Mononuclear cell (primary cell): ENCODE results near the gene CCR5. TPM values are rescaled to one million over a fixed set of nuclear protein-coding genes. Genes with fewer than 3 reads are reported as not detected.
A peak's percentile ranks its signal among the peaks of the same experiment; 100 is the strongest.
"Not testable (repeated sequence)": the region's sequence is repeated elsewhere in the genome, so short reads cannot be mapped to it uniquely, and the experiment has no call there.

ENCODE experiments used
- H3K27me3 ChIP-seq: 2 replicates; pipeline ENCODE4 v1.6.0; 2011; ENCODE audit warnings: low read length, control low read depth; ENCODE audit not compliant: insufficient read depth
- H3K4me1 ChIP-seq: 2 replicates; pipeline ENCODE4 v1.5.1; 2011; ENCODE audit warnings: mild to moderate bottlenecking, low read length, control low read depth; ENCODE audit not compliant: insufficient read depth
- H3K4me3 ChIP-seq: 2 replicates; pipeline ENCODE4 v1.5.1; 2011; ENCODE audit warnings: mild to moderate bottlenecking, low read length, moderate library complexity
- H3K9me3 ChIP-seq: 2 replicates; pipeline ENCODE4 v1.5.1; 2011; ENCODE audit warnings: low read depth, mild to moderate bottlenecking, control low read depth, low read length
- total RNA-seq: library from RNA; depleted of rRNA; stranded (reverse); fragments of >200 nt; gene quantifications from one replicate; pipeline ENCODE4 v1.2.3, GENCODE V29; 2012

Gene CCR5
- total RNA-seq, 1 donor, result 5.4 TPM

DNA sequence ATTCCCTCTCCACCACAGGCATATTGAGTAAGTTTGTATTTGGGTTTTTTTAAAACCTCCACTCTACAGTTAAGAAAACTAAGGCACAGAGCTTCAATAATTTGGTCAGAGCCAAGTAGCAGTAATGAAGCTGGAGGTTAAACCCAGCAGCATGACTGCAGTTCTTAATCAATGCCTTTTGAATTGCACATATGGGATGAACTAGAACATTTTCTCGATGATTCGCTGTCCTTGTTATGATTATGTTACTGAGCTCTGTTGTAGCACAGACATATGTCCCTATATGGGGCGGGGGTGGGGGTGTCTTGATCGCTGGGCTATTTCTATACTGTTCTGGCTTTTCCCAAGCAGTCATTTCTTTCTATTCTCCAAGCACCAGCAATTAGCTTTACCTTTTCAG lies 1.6 kb upstream of the CCR5 start:
- no peak overlapping the region for H3K4me3 ChIP-seq
- H3K9me3 ChIP-seq, result no peaks in the 10 kb centered on the region
- peaks cover 62% of the 10 kb centered on the region for H3K4me1 ChIP-seq
- H3K27me3 ChIP-seq, result no peaks in the 10 kb centered on the region

DNA sequence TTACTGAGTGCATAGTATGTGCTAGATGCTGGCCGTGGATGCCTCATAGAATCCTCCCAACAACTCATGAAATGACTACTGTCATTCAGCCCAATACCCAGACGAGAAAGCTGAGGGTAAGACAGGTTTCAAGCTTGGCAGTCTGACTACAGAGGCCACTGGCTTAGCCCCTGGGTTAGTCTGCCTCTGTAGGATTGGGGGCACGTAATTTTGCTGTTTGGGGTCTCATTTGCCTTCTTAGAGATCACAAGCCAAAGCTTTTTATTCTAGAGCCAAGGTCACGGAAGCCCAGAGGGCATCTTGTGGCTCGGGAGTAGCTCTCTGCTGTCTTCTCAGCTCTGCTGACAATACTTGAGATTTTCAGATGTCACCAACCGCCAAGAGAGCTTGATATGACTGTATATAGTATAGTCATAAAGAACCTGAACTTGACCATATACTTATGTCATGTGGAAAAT lies 1.0 kb upstream of the CCR5 start:
- Histone ChIP-seq H3K9me3 (no peaks in the 10 kb centered on the region), H3K27me3 (no peaks in the 10 kb centered on the region), H3K4me1 (peaks cover 60% of the 10 kb centered on the region), H3K4me3 (no peak overlapping the region)

DNA sequence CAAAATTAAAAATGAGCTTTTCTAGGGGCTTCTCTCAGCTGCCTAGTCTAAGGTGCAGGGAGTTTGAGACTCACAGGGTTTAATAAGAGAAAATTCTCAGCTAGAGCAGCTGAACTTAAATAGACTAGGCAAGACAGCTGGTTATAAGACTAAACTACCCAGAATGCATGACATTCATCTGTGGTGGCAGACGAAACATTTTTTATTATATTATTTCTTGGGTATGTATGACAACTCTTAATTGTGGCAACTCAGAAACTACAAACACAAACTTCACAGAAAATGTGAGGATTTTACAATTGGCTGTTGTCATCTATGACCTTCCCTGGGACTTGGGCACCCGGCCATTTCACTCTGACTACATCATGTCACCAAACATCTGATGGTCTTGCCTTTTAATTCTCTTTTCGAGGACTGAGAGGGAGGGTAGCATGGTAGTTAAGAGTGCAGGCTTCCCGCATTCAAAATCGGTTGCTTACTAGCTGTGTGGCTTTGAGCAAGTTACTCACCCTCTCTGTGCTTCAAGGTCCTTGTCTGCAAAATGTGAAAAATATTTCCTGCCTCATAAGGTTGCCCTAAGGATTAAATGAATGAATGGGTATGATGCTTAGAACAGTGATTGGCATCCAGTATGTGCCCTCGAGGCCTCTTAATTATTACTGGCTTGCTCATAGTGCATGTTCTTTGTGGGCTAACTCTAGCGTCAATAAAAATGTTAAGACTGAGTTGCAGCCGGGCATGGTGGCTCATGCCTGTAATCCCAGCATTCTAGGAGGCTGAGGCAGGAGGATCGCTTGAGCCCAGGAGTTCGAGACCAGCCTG lies 984 bp downstream of the CCR5 start:
- H3K4me3 ChIP-seq, result peak overlapping the region; percentile 25

DNA sequence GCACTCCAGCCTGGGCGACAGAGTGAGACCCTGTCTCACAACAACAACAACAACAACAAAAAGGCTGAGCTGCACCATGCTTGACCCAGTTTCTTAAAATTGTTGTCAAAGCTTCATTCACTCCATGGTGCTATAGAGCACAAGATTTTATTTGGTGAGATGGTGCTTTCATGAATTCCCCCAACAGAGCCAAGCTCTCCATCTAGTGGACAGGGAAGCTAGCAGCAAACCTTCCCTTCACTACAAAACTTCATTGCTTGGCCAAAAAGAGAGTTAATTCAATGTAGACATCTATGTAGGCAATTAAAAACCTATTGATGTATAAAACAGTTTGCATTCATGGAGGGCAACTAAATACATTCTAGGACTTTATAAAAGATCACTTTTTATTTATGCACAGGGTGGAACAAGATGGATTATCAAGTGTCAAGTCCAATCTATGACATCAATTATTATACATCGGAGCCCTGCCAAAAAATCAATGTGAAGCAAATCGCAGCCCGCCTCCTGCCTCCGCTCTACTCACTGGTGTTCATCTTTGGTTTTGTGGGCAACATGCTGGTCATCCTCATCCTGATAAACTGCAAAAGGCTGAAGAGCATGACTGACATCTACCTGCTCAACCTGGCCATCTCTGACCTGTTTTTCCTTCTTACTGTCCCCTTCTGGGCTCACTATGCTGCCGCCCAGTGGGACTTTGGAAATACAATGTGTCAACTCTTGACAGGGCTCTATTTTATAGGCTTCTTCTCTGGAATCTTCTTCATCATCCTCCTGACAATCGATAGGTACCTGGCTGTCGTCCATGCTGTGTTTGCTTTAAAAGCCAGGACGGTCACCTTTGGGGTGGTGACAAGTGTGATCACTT lies 2.0 kb downstream of the CCR5 start:
- H3K4me3 ChIP-seq, result no peak overlapping the region
- H3K4me1 ChIP-seq, result peaks cover 42% of the 10 kb centered on the region
- no peaks in the 10 kb centered on the region for H3K9me3 ChIP-seq
- H3K27me3 ChIP-seq, result no peaks in the 10 kb centered on the region

More for the DNA sequence above, 984 bp downstream of the CCR5 start:
- Histone ChIP-seq H3K4me1 (peaks cover 43% of the 10 kb centered on the region), H3K27me3 (no peaks in the 10 kb centered on the region), H3K9me3 (no peaks in the 10 kb centered on the region)

DNA sequence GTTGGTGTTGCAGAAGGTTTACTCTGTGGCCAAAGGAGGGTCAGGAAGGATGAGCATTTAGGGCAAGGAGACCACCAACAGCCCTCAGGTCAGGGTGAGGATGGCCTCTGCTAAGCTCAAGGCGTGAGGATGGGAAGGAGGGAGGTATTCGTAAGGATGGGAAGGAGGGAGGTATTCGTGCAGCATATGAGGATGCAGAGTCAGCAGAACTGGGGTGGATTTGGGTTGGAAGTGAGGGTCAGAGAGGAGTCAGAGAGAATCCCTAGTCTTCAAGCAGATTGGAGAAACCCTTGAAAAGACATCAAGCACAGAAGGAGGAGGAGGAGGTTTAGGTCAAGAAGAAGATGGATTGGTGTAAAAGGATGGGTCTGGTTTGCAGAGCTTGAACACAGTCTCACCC lies 4.0 kb downstream of the CCR5 start:
- no peaks in the 10 kb centered on the region for H3K9me3 ChIP-seq
- H3K4me1 ChIP-seq, result peaks cover 21% of the 10 kb centered on the region
- no peak overlapping the region for H3K4me3 ChIP-seq
- no peaks in the 10 kb centered on the region for H3K27me3 ChIP-seq

- H3K4me1 ChIP-seq, result peaks cover 21% of the 10 kb centered on the region
- H3K27me3 ChIP-seq, result no peaks in the 10 kb centered on the region
- H3K9me3 ChIP-seq, result no peaks in the 10 kb centered on the region
- no peak overlapping the region for H3K4me3 ChIP-seq
Observed at GRCh38 chr3:46375218-46375617, 4.5 kb downstream of the CCR5 start.

- Histone ChIP-seq H3K27me3 (no peaks in the 10 kb centered on the region), H3K4me1 (peaks cover 23% of the 10 kb centered on the region), H3K9me3 (no peaks in the 10 kb centered on the region), H3K4me3 (no peak overlapping the region)
Observed at GRCh38 chr3:46375814-46376213, 5.1 kb downstream of the CCR5 start.

DNA sequence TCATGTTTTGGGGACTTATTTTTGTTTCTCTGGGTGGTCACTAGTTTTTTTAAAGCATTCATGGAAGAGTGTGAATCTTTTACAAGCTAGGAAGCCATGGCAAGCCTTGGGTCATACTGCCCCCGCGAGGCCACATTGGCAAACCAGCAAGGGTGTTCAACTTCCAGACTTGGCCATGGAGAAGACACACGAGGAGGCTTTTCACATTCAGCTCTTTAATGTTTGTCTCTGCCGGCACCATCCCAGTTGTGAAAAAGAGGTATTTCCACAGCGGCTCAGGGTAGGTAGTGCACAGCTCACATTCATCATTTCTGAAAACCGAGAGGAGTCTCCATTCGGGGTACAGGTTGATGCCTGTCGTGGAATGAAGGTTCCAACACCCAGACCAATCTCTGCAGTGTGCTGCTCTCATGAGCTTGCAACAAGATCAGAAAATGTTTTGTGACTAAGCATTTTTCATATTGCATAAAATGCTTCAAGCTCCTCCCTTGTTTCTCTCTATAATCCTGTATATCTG lies 7.7 kb downstream of the CCR5 start:
- Histone ChIP-seq H3K27me3 (no peaks in the 10 kb centered on the region), H3K4me3 (no peak overlapping the region), H3K9me3 (no peaks in the 10 kb centered on the region), H3K4me1 (peaks cover 21% of the 10 kb centered on the region)

DNA sequence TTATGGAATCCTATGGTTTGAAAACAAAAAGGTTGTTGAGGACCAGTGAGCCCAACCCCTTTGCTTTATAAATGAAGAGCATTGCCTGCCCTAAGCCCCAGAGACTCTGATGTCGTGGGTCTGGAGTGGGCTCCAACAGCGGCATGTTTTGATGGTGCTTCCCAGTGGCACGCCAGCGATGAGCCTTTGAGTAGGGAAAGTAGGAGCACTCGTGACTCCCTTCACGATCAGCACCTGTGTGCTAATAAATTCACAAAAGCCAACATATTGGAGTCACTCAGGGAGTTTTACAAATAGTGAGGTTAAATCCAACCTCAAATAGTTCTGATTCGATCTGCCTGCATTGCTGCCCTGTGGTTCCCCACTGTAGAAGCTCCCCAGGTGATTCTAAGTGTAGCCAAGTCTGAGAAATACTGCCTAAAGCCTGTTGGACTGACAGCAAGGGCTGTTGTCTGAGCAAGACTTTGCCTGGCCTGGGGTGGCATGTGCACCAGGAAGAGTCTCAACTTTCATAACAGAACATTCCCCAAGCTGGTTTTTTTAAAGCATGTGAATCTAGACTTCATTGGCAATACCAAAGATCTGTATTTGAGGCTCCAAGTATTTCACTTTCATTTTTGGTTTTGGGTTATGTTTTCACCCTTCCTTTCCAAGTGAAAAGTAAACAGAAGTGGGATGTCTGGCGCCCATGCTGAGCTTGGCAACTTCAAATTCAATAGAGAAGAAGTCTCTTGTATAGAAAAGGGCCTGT lies 9.9 kb downstream of the CCR5 start:
- Histone ChIP-seq H3K4me3 (no peak overlapping the region), H3K4me1 (peaks cover 38% of the 10 kb centered on the region), H3K9me3 (no peaks in the 10 kb centered on the region), H3K27me3 (no peaks in the 10 kb centered on the region)

DNA sequence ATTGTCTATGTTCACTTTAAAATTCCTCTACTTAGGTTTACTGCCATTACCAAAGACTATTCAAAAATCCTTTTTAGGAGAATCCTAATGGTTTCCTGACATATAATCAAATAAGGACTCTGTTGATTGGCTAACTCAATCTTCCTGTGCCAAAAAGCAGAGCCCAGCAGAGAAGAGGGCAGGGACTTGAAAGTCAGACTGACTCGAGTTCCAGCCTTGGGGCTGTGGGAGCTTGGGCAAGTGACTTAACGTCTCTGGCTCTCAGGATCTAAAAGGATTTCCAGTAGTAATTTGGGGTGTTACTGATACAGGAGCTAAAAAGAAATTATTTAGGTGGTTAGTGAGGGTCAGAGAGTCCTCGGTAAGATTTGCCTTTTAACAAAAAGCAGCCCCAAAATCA lies 10.9 kb downstream of the CCR5 start:
- Histone ChIP-seq H3K4me1 (peaks cover 45% of the 10 kb centered on the region), H3K4me3 (no peak overlapping the region)

DNA sequence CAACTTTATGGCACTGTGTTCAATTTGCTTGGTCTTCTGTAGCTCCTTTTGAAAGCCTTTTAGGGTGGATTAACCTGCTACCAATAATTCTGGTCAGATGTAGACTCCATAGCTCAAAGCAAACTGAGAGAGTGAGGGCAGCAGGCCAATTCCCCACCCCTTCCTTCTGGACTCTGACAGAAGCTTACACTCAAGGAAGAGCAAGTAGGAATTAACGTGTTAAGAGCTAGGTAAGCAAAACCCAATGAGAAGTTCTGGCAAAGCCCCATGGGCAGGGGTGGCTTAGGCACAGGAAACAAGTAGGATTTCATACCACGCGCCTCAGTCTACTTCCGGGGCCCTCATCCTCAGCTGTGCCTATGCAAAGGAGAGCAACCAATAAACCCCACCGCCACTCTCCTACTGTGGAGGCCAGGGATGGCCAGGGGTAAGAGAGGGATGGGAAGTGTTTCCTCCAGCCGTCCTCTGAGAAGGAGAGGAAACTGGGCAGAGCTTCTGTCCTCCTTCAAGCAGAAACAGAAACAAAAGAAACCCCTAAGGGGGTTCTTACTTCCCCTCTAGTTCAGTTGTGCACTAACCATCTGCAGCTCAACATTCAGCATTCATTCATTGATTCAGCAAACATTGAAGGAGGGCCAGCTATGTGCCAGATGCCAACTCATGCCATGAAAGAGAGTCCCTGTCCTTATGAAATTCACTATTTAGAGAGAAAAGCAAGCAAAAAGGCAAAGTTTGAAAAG lies 12.6 kb downstream of the CCR5 start:
- Histone ChIP-seq H3K27me3 (no peaks in the 10 kb centered on the region), H3K9me3 (no peaks in the 10 kb centered on the region), H3K4me3 (no peak overlapping the region), H3K4me1 (peaks cover 45% of the 10 kb centered on the region)

More for the DNA sequence above, 10.9 kb downstream of the CCR5 start:
- no peaks in the 10 kb centered on the region for H3K9me3 ChIP-seq
- H3K27me3 ChIP-seq, result no peaks in the 10 kb centered on the region

- Histone ChIP-seq H3K4me3 (no peak overlapping the region), H3K9me3 (no peaks in the 10 kb centered on the region), H3K4me1 (peaks cover 45% of the 10 kb centered on the region), H3K27me3 (no peaks in the 10 kb centered on the region)
Observed at GRCh38 chr3:46383951-46384330, 13.2 kb downstream of the CCR5 start.

DNA sequence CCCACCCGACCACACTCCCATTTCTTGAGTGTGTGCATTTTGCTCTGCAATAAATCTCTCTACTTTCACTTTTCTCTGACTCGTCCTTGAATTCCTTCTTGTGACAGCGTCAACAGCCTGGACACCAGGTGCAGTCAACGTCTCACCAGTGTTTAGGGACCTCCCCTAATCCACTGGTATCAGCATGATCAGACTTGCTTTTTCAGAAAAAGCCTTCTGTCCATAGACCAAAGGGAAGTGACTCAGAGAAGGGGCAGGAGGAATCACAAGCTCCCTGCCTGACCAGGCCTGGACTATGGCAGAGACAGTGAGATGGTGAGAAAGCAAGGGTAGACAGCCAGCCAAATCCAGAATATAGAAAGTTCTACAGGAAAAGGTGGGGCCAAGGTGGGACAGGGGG lies 15.5 kb downstream of the CCR5 start:
- no peaks in the 10 kb centered on the region for H3K27me3 ChIP-seq
- no peaks in the 10 kb centered on the region for H3K9me3 ChIP-seq
- H3K4me3 ChIP-seq, result no peak overlapping the region
- peaks cover 32% of the 10 kb centered on the region for H3K4me1 ChIP-seq

DNA sequence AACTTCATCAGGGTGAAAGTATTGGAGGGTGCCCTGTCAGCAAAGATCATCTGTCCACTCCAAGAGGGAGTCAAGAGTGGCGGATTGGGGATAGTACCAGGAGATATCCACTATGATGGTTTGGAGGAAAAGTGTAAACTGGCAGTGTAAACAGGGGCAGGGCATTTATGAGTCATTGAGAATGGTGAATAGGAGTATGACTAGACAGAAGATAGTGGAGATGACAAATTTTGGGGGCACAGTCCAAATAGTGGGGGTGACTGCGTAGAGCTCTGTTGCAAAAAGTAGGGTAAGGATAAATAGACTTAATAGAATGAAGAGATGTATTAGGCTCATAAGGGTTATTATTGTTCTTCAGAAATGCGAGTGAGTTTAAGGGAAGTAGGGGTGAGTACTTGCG lies 18.1 kb downstream of the CCR5 start:
- H3K4me1 ChIP-seq, result peaks cover 30% of the 10 kb centered on the region
- H3K9me3 ChIP-seq, H3K27me3 ChIP-seq, H3K4me3 ChIP-seq: not testable (repeated sequence)
